CD4-positive, alpha-beta T cell (primary cell): ENCODE data around the gene PUSL1. TPM values are rescaled to one million over a fixed set of nuclear protein-coding genes. Genes with fewer than 3 reads are reported as not detected.

Source experiments
- ATAC-seq: fragments of 200-7000 bp; cut with Tn5 transposase; one replicate; pipeline ENCODE4 v1.10.0; 2022; ENCODE audit warnings: mild to moderate bottlenecking; ENCODE audit not compliant: poor library complexity
- CTCF ChIA-PET: fragments of 350-600 bp; sonication (Branson Sonifier 250); formaldehyde crosslinking; loops from one replicate; lab custom pipeline; 2021; ENCODE audit warnings: antibody characterized with exemption, inconsistent platforms; lab: Charles Lee
- POLR2A ChIA-PET: fragments of 350-600 bp; sonication (Branson Sonifier 250); formaldehyde crosslinking; loops from one replicate; lab custom pipeline; 2021; ENCODE audit warnings: antibody characterized with exemption, inconsistent platforms; lab: Charles Lee
- DNase-seq, 14 experiments: peaks; one replicate each; pipeline ENCODE4 v3.0.0-alpha.2; 2013 to 2020; ENCODE audit warnings: mixed read lengths in 2 of 14
- H3K27ac ChIP-seq, 2 donors: one replicate each; pipeline versions ENCODE4 v1.5.1 to v1.7.0; 2013; ENCODE audit warnings: low read length in 2 of 2, low read depth in 1 of 2, mild to moderate bottlenecking in 1 of 2
- H3K27me3 ChIP-seq, 2 experiments: 1 replicate in 1 of 2; 2 replicates in 1 of 2; pipeline versions ENCODE4 v1.6.1 to v1.7.0; 2013; ENCODE audit warnings: low read length in 2 of 2, control low read depth in 1 of 2, mild to moderate bottlenecking in 1 of 2, moderate library complexity in 1 of 2; ENCODE audit not compliant: insufficient read depth in 2 of 2, control insufficient read depth in 1 of 2
- H3K36me3 ChIP-seq: one replicate; pipeline ENCODE4 v1.6.1; 2013; ENCODE audit warnings: low read length, control low read depth; ENCODE audit not compliant: insufficient read depth
- H3K4me1 ChIP-seq: one replicate; pipeline ENCODE4 v1.6.1; 2013; ENCODE audit warnings: low read length, control low read depth; ENCODE audit not compliant: insufficient read depth
- H3K4me3 ChIP-seq: one replicate; pipeline ENCODE4 v1.5.1; 2013; ENCODE audit warnings: mild to moderate bottlenecking, low read length, moderate library complexity
- H3K9me3 ChIP-seq, 2 experiments: 1 replicate in 1 of 2; 2 replicates in 1 of 2; pipeline versions ENCODE4 v1.6.1 to v1.7.0; 2013; ENCODE audit warnings: low read length in 2 of 2, mild to moderate bottlenecking in 2 of 2, control low read depth in 1 of 2, moderate library complexity in 1 of 2; ENCODE audit not compliant: control insufficient read depth in 1 of 2, insufficient read depth in 1 of 2
- H3K27ac Mint-ChIP-seq: one replicate; pipeline ENCODE4 v1.8.0; 2020; ENCODE audit warnings: mixed read lengths
- H3K27me3 Mint-ChIP-seq: one replicate; pipeline ENCODE4 v1.8.0; 2021; ENCODE audit warnings: mixed read lengths
- H3K36me3 Mint-ChIP-seq: one replicate; pipeline ENCODE4 v1.8.0; 2021; ENCODE audit warnings: low read depth, mixed read lengths
- H3K4me1 Mint-ChIP-seq: one replicate; pipeline ENCODE4 v1.8.0; 2021; ENCODE audit warnings: low read depth, mixed read lengths
- H3K4me3 Mint-ChIP-seq: one replicate; pipeline ENCODE4 v1.8.0; 2020; ENCODE audit warnings: mild to moderate bottlenecking, mixed read lengths
- H3K9me3 Mint-ChIP-seq: one replicate; pipeline ENCODE4 v1.8.0; 2020; ENCODE audit warnings: mixed read lengths
- intact Hi-C, 2 experiments: fragments of 100-400 bp; cut with DNase I in 1 of 2; cut with micrococcal nuclease in 1 of 2; formaldehyde crosslinking; loops; one replicate each; pipeline versions ENCODE4 v1.15.1 to v1.9.0; 2023 to 2025; cut with DNase I, micrococcal nuclease
- total RNA-seq, 174 experiments: library from RNA in 2 of 174; stranded (reverse) in 2 of 174; gene quantifications; one replicate each; pipeline ENCODE4 v1.2.3 and lab custom pipeline; 2021 to 2026
- TF ChIP-seq, protein P1 (sequence below): fragments of 200-600 bp; IDR thresholded peaks from one replicate; pipeline ENCODE4 v1.8.0; 2022; ENCODE audit warnings: antibody characterized with exemption, mild to moderate bottlenecking

Gene PUSL1
- total RNA-seq, 2 experiments from 2014 or later = 18.1 to 19.2 TPM

DNA sequence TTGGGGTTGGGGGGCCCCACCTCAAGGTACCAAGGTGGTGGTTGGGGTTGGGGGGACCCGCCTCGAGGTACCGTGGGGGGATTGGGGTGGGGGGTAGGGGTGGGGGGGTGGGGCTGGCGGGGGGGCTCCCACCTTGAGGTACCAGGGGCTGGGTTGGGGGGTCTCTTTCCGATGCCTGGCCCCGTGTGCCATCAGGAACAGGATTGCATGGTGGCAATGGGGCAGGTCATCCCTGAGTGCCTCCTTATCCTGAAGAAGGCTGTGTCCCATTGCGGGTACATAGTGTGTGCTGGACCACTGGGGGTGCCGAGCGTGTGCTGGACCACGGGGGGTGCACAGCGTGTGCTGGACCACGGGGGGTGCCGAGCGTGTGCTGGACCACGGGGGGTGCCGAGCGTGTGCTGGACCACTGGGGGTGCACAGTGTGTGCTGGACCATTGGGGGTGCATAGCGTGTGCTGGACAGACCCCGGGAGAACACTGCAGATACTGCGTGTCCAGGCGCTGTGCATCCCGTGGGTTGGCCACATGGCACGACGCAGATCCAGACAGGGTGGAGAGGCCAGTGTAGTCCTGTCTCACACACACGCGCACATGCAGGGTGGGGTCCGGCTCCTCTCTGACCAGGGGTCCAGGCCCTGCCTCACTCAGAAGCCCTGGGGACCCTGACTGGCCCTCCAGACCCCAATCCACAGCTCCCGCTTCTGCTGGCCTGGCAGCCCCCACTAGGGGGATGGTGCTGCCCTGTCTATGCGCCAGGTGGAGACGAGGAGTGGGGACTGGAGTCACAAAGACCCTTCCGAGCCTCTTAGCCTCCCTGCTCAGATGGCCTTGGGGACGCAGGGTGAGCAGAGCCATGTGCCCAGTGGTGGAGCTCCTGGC lies 23.9 kb upstream of the PUSL1 start:
- Histone ChIP-seq H3K36me3 (no peaks in the 10 kb centered on the region), H3K4me3 (no peak overlapping the region), H3K4me1 (no peaks in the 10 kb centered on the region), H3K9me3 (peaks cover 0 to 3% of the 10 kb centered on the region in 2 experiments), H3K27me3 (no peaks in the 10 kb centered on the region), H3K27ac (no peak overlapping the region)
- no peak for ATAC-seq
- Mint-ChIP-seq H3K36me3 (no peaks in the 10 kb centered on the region), H3K9me3 (no peaks in the 10 kb centered on the region), H3K4me3 (no peak overlapping the region), H3K27ac (no peak overlapping the region), H3K4me1 (no peaks in the 10 kb centered on the region), H3K27me3 (no peaks in the 10 kb centered on the region)
- peak in 1 of 14 experiments; percentile 25 for DNase-seq
- POLR2A ChIA-PET = no interaction called here
- CTCF ChIA-PET = no interaction called here
- intact Hi-C loops = no loop called here
- TF ChIP-seq, protein P1, sequence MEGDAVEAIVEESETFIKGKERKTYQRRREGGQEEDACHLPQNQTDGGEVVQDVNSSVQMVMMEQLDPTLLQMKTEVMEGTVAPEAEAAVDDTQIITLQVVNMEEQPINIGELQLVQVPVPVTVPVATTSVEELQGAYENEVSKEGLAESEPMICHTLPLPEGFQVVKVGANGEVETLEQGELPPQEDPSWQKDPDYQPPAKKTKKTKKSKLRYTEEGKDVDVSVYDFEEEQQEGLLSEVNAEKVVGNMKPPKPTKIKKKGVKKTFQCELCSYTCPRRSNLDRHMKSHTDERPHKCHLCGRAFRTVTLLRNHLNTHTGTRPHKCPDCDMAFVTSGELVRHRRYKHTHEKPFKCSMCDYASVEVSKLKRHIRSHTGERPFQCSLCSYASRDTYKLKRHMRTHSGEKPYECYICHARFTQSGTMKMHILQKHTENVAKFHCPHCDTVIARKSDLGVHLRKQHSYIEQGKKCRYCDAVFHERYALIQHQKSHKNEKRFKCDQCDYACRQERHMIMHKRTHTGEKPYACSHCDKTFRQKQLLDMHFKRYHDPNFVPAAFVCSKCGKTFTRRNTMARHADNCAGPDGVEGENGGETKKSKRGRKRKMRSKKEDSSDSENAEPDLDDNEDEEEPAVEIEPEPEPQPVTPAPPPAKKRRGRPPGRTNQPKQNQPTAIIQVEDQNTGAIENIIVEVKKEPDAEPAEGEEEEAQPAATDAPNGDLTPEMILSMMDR = no peak

- Histone ChIP-seq H3K4me1 (peaks cover under 1% of the 10 kb centered on the region), H3K4me3 (no peak overlapping the region), H3K27ac (no peak overlapping the region), H3K27me3 (no peaks in the 10 kb centered on the region), H3K36me3 (no peaks in the 10 kb centered on the region), H3K9me3 (peaks cover 0 to 3% of the 10 kb centered on the region in 2 experiments)
- CTCF ChIA-PET = no interaction called here
- Mint-ChIP-seq H3K4me3 (no peak overlapping the region), H3K9me3 (no peaks in the 10 kb centered on the region), H3K27ac (no peak overlapping the region), H3K4me1 (no peaks in the 10 kb centered on the region), H3K27me3 (no peaks in the 10 kb centered on the region), H3K36me3 (no peaks in the 10 kb centered on the region)
- POLR2A ChIA-PET = no interaction called here
- ATAC-seq = no peak
- TF ChIP-seq, protein P1 = no peak
- DNase-seq = no peak
- intact Hi-C loops = no loop called here
Observed at GRCh38 chr1:1285102-1285571, 23.3 kb upstream of the PUSL1 start.

GRCh38 chr1:1285611-1286311 lies 22.6 kb upstream of the PUSL1 start:
- H3K9me3 ChIP-seq = peaks cover 0 to 3% of the 10 kb centered on the region in 2 experiments
- no peaks in the 10 kb centered on the region for H3K36me3 ChIP-seq
- ChIA-PET CTCF (no interaction called here), POLR2A (no interaction called here)
- no peaks in the 10 kb centered on the region for H3K27me3 ChIP-seq
- DNase-seq (peak in 1 of 14 experiments; percentile 27), ATAC-seq (no peak)
- no peaks in the 10 kb centered on the region for H3K9me3 Mint-ChIP-seq
- TF ChIP-seq, protein P1 = no peak
- no peaks in the 10 kb centered on the region for H3K36me3 Mint-ChIP-seq
- H3K27ac Mint-ChIP-seq = no peak overlapping the region
- H3K4me3 ChIP-seq = no peak overlapping the region
- intact Hi-C loops = no loop called here
- no peaks in the 10 kb centered on the region for H3K4me1 Mint-ChIP-seq
- H3K27me3 Mint-ChIP-seq = no peaks in the 10 kb centered on the region
- peaks cover 4% of the 10 kb centered on the region for H3K4me1 ChIP-seq
- H3K27ac ChIP-seq = no peak overlapping the region
- no peak overlapping the region for H3K4me3 Mint-ChIP-seq
